ENCODE data around the gene XPO4.
"Not testable (repeated sequence)": the region's sequence is repeated elsewhere in the genome, so short reads cannot be mapped to it uniquely, and the experiment has no call there.

Gene XPO4

GRCh38 chr13:20779405-20779804, 123.1 kb downstream of the XPO4 start:
- no peak for DNase-seq

GRCh38 chr13:20778311-20778710, 124.2 kb downstream of the XPO4 start:
- no peak for DNase-seq

- no peak for DNase-seq
These were observed 125.8 kb downstream of the XPO4 start for GRCh38 chr13:20776751-20777150.

- no peak for DNase-seq
These were observed 126.6 kb downstream of the XPO4 start for GRCh38 chr13:20775961-20776360.

- DNase-seq: peak; percentile 8
These were observed 127.8 kb downstream of the XPO4 start for GRCh38 chr13:20774746-20775145.

GRCh38 chr13:20773194-20774080, 129.1 kb downstream of the XPO4 start, which contains the start of gene EEF1AKMT1:
Gene EEF1AKMT1, minus strand, starts transcription at chr13:20773961. Its CDS starts 16,363 bp downstream, at chr13:20757598.
- DNase-seq: peak; percentile 98

GRCh38 chr13:20772401-20773131, 130.0 kb downstream of the XPO4 start:
- DNase-seq: peak; percentile 21

GRCh38 chr13:20769834-20770233, 132.7 kb downstream of the XPO4 start:
- no peak for DNase-seq

- DNase-seq: peak; percentile 29
These were observed 133.5 kb downstream of the XPO4 start for GRCh38 chr13:20769091-20769490.

- DNase-seq: no peak
These were observed 135.1 kb downstream of the XPO4 start for GRCh38 chr13:20767309-20767943.

GRCh38 chr13:20760872-20761271, 141.7 kb downstream of the XPO4 start:
- DNase-seq: no peak

GRCh38 chr13:20754009-20754408, 148.5 kb downstream of the XPO4 start:
- DNase-seq: no peak

GRCh38 chr13:20749377-20749776, 153.2 kb downstream of the XPO4 start:
- DNase-seq: no peak

- DNase-seq: not testable (repeated sequence)
These were observed 158.6 kb downstream of the XPO4 start for GRCh38 chr13:20743830-20744404.

GRCh38 chr13:20740021-20740420, 162.5 kb downstream of the XPO4 start:
- DNase-seq: no peak

- DNase-seq: no peak
These were observed 163.9 kb downstream of the XPO4 start for GRCh38 chr13:20738616-20739015.

- no peak for DNase-seq
These were observed 172.6 kb downstream of the XPO4 start for GRCh38 chr13:20729633-20730585.

- no peak for DNase-seq
These were observed 173.8 kb downstream of the XPO4 start for GRCh38 chr13:20728579-20729311.

- no peak for DNase-seq
These were observed 174.7 kb downstream of the XPO4 start for GRCh38 chr13:20727856-20728255.
